HAP-1 (cell line): ENCODE measurements around the gene ZDHHC11.

Experiments
- DNase-seq, 2 experiments: peaks; one replicate each; pipeline ENCODE4 v3.0.0-alpha.2; 2016 to 2020; ENCODE audit warnings: low spot score in 2 of 2
- H3K27me3 ChIP-seq: fragments of 250-450 bp; sonication (Bioruptor Pico); 2 replicates; pipeline ENCODE4 v1.5.1; 2020; ENCODE audit warnings: low read depth, mild to moderate bottlenecking, moderate library complexity
- H3K36me3 ChIP-seq: fragments of 250-450 bp; sonication (Bioruptor Pico); replicated peaks from 2 replicates; pipeline ENCODE4 v1.5.1; 2020; ENCODE audit warnings: mild to moderate bottlenecking
- H3K4me1 ChIP-seq: fragments of 250-450 bp; sonication (Bioruptor Pico); 2 replicates; pipeline ENCODE4 v1.5.1; 2020; ENCODE audit warnings: mild to moderate bottlenecking
- H3K4me3 ChIP-seq: fragments of 250-450 bp; sonication (Bioruptor Pico); 2 replicates; pipeline ENCODE4 v1.5.1; 2020; ENCODE audit warnings: mild to moderate bottlenecking, moderate library complexity
- H3K9me3 ChIP-seq: fragments of 250-450 bp; sonication (Bioruptor Pico); 2 replicates; pipeline ENCODE4 v1.5.1; 2020; ENCODE audit warnings: mild to moderate bottlenecking, moderate library complexity
- in situ Hi-C: fragments of 300-500 bp; cut with MboI; formaldehyde crosslinking; loops from 3 replicates; pipeline ENCODE4 v1.14.3; 2020; ENCODE audit warnings: low sequenced_read_pairs, inconsistent platforms, mixed read lengths

The ZDHHC11 gene, protein sequence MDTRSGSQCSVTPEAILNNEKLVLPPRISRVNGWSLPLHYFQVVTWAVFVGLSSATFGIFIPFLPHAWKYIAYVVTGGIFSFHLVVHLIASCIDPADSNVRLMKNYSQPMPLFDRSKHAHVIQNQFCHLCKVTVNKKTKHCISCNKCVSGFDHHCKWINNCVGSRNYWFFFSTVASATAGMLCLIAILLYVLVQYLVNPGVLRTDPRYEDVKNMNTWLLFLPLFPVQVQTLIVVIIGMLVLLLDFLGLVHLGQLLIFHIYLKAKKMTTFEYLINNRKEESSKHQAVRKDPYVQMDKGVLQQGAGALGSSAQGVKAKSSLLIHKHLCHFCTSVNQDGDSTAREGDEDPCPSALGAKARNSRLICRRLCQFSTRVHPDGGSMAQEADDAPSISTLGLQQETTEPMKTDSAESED

GRCh38 chr5:850511-851006 is at the start of gene ZDHHC11:
ZDHHC11 (minus strand) TSS chr5:850986; CDS start chr5:850602, 384 bp downstream.
- H3K9me3 ChIP-seq: no peaks in the 10 kb centered on the region
- DNase-seq: peak in 1 of 2 experiments; percentile 67
- in situ Hi-C loops: no loop called here
- H3K36me3 ChIP-seq: no peaks in the 10 kb centered on the region
- H3K4me3 ChIP-seq: no peak within 1 kb of the TSS
- no peaks in the 10 kb centered on the region for H3K4me1 ChIP-seq
- H3K27me3 ChIP-seq: no peaks in the 10 kb centered on the region

- Histone ChIP-seq H3K9me3 (no peaks in the 10 kb centered on the region), H3K4me1 (peaks cover 7% of the 10 kb centered on the region), H3K4me3 (peak overlapping the region; percentile 80), H3K36me3 (peaks cover 63% of the 10 kb centered on the region), H3K27me3 (no peaks in the 10 kb centered on the region)
- in situ Hi-C loops: loop anchor here (10.0 kb wide), 1 partner anchor 219 kb away; no protein-coding TSS in a partner anchor
- no peak for DNase-seq
Measured at GRCh38 chr5:893711-894110, 42.9 kb upstream of the ZDHHC11 start.

DNA sequence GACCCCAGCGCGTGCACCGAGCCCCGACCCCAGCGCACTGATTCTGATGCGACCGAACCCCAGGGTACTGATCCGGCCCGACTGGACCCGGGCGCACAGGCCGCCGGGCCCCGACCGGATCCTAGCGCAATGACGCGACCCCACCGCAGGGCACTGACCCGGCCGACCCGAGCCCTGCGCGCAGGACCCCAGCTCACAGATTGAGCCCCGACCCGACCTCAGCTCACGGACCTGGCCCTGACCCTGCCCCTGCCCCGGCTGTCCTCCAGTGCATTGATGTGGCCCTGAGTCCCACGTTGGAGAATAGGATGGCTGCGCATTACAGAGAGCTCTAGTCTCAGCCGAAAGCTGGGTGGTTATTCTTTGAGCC is 42.3 kb upstream of the ZDHHC11 start:
- Histone ChIP-seq H3K36me3 (peaks cover 69% of the 10 kb centered on the region), H3K4me3 (peak overlapping the region; percentile 80), H3K4me1 (peaks cover 7% of the 10 kb centered on the region), H3K27me3 (no peaks in the 10 kb centered on the region), H3K9me3 (no peaks in the 10 kb centered on the region)
- in situ Hi-C loops: loop anchor here (10.0 kb wide), 1 partner anchor 218 kb away; no protein-coding TSS in a partner anchor
- DNase-seq: peak in 1 of 2 experiments; percentile 20

DNA sequence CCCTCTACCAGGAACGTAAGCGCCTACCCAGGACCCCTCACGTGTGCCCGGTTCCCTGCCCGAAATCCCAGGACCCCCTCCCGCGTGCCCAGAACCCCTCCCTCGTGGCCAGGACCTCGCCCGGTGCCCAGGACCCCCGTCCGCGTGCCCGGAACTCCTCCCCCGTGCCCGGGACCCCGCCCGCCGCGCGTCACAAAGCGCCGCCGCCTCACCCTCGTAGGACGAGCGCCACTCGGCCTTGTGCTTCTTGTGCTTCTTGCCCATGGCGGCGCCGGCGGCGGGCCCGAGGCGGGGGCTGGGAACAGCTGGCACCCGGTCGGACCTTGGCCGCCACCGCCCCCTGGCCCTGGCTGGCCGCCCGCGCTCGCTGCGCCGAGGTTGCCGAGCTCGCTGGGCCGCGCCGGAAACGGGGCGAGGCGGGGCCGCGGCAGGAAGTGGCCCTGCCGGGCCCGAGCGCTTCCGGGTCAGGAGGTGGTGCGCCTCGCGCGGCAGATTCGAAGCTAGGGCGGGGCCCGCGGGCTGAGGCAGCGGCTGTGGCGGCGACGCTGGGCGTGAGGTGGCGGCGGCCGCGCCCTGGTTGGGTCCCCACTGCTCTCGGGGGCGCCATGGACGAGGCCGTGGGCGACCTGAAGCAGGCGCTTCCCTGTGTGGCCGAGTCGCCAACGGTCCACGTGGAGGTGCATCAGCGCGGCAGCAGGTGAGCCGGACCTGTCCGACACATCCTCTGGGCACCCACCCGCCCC is 41.8 kb upstream of the ZDHHC11 start, which contains the start of the genes BRD9 and TRIP13:
BRD9 (minus strand) TSS at position 408 of the 743 bp plus-strand sequence; CDS start at position 264, 144 bp downstream.
TRIP13 (plus strand) TSS at position 491 of the 743 bp plus-strand sequence; CDS start at position 606, 115 bp downstream.
- H3K36me3 ChIP-seq: peaks cover 74% of the 10 kb centered on the region
- in situ Hi-C loops: loop anchor here (10.0 kb wide), 1 partner anchor 218 kb away; no protein-coding TSS in a partner anchor
- no peaks in the 10 kb centered on the region for H3K9me3 ChIP-seq
- peaks cover 7% of the 10 kb centered on the region for H3K4me1 ChIP-seq
- H3K4me3 ChIP-seq: peak within 1 kb of the TSS; percentile 80
- H3K27me3 ChIP-seq: no peaks in the 10 kb centered on the region
- peak; percentile 74 to 89 for DNase-seq

GRCh38 chr5:891837-892393 is 41.1 kb upstream of the ZDHHC11 start:
- in situ Hi-C loops: loop anchor here (10.0 kb wide), 1 partner anchor 217 kb away; no protein-coding TSS in a partner anchor
- no peaks in the 10 kb centered on the region for H3K9me3 ChIP-seq
- H3K4me1 ChIP-seq: peaks cover 7% of the 10 kb centered on the region
- DNase-seq: peak; percentile 4 to 25
- H3K27me3 ChIP-seq: no peaks in the 10 kb centered on the region
- H3K4me3 ChIP-seq: peak overlapping the region; percentile 80
- H3K36me3 ChIP-seq: peaks cover 81% of the 10 kb centered on the region

GRCh38 chr5:891117-891836 is 40.5 kb upstream of the ZDHHC11 start:
- Histone ChIP-seq H3K36me3 (peaks cover 81% of the 10 kb centered on the region), H3K27me3 (no peaks in the 10 kb centered on the region), H3K9me3 (no peaks in the 10 kb centered on the region), H3K4me1 (peaks cover 7% of the 10 kb centered on the region), H3K4me3 (peak overlapping the region; percentile 80)
- in situ Hi-C loops: loop anchor here (10.0 kb wide), 1 partner anchor 216 kb away; no protein-coding TSS in a partner anchor
- DNase-seq: peak; percentile 76 to 82

DNA sequence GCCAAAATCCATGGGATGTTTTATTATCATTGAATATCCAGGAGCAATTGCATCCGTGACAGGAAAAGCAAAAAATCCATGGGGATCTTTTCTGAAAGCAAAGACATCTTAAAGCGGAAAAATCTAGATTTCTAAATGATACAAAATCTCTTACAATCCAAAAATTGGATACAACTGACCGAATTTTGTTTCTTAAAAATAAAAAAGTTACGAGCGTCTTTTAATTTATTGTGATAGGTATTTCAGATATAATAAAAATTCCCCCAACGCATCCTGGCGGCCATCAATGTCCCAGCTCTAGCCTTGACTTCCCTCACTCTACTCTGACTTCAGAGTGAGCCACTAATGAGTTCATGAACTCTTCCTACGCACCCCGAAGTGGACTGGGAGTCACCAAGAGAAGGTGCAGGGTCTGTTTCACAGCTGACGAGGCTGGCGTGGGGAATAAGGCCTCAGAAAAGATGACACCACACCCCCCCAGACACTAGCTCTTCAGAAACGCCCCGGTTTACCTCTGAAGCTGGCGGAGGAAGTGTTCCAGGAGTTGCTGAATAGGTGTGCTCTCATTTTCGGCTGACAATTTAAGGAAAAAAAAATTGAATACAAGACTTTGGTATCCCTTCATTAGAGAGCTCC is 38.4 kb upstream of the ZDHHC11 start:
- H3K4me1 ChIP-seq: peaks cover 7% of the 10 kb centered on the region
- DNase-seq: no peak
- peaks cover 81% of the 10 kb centered on the region for H3K36me3 ChIP-seq
- H3K4me3 ChIP-seq: no peak overlapping the region
- H3K9me3 ChIP-seq: no peaks in the 10 kb centered on the region
- in situ Hi-C loops: no loop called here
- no peaks in the 10 kb centered on the region for H3K27me3 ChIP-seq

DNA sequence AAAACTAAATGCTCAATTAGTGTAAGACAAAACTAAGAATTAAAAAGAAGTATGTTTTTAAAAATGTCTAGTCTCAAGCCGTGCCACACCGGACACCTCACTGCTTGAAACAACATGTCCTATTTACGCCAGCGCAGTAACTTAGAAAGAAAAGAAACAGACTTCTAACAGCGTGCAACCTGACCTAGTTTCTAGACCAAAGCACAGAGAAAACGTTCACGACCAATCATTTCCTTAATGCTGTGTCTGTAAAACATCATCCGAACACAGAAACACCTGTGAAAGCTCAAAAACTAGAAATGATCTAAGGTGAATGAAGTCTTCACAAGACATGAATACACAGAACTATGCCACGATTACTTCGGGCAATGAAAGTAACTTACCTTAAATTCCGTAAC is 37.9 kb upstream of the ZDHHC11 start:
- Histone ChIP-seq H3K4me3 (no peak overlapping the region), H3K9me3 (no peaks in the 10 kb centered on the region), H3K4me1 (peaks cover 2% of the 10 kb centered on the region; the same call in 1 of the 2 replicates), H3K36me3 (peaks cover 81% of the 10 kb centered on the region), H3K27me3 (no peaks in the 10 kb centered on the region)
- DNase-seq: no peak
- in situ Hi-C loops: no loop called here

- peaks cover 83% of the 10 kb centered on the region for H3K36me3 ChIP-seq
- in situ Hi-C loops: no loop called here
Measured at GRCh38 chr5:887947-888637, 37.3 kb upstream of the ZDHHC11 start.

DNA sequence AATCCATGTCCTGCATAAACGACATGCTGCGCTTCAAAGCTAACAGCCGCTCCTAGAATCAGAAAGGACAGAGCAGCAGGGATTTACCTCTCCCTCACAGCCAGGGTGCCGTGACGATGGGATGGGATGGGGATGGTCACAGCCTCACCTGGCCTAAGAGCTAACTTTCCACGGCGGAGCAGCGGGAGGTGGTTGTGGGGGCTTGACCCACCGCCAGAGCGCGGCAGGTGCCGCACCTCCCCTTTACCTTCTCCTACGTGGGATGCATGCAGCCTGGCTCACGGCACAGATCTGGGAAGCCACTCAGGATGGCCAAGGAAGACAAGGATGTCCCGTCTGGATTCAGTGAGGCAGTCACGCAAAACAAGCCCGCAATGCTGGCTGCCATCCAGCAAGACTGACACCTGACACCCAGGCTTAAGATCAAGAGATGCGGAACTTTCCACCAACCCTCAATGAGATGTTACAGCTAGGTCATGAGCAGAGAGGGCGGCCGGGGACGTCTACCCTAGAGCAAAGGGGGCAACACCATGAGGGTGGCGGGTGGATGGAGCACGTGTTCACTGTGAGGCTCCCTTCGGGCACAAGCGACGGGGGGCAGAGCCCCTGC is 36.0 kb upstream of the ZDHHC11 start:
- Histone ChIP-seq H3K4me1 (peaks cover 2% of the 10 kb centered on the region; the same call in 1 of the 2 replicates), H3K4me3 (no peak overlapping the region), H3K36me3 (peaks cover 91% of the 10 kb centered on the region), H3K9me3 (no peaks in the 10 kb centered on the region), H3K27me3 (no peaks in the 10 kb centered on the region)
- no peak for DNase-seq
- in situ Hi-C loops: no loop called here

More at GRCh38 chr5:887947-888637, 37.3 kb upstream of the ZDHHC11 start:
- H3K27me3 ChIP-seq: no peaks in the 10 kb centered on the region
- no peaks in the 10 kb centered on the region for H3K9me3 ChIP-seq
- peaks cover 2% of the 10 kb centered on the region; the same call in 1 of the 2 replicates for H3K4me1 ChIP-seq
- H3K4me3 ChIP-seq: no peak overlapping the region
- DNase-seq: no peak

DNA sequence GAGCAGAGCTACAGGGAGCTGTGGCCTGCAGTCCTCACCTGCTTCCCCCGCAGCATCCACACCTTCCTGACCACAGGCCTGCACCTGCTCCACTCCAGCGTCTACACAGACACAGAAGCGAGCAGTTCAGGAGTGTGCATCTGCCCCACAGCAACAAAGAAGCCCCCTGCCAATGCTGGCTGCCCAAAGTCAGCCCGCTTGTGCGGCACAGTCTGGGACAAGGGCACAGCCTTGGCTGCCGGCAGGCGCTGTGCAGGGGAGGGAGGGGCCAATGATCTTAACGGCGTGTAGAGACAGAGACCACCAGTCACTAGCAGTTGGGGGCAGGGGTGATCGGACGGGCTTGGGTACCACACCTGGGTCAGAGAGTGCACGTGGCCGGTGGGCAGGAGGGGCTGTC is 35.2 kb upstream of the ZDHHC11 start:
- Histone ChIP-seq H3K9me3 (no peaks in the 10 kb centered on the region), H3K36me3 (peaks cover 96% of the 10 kb centered on the region), H3K27me3 (no peaks in the 10 kb centered on the region), H3K4me3 (no peak overlapping the region), H3K4me1 (peaks cover 2% of the 10 kb centered on the region; the same call in 1 of the 2 replicates)
- DNase-seq: no peak
- in situ Hi-C loops: no loop called here

GRCh38 chr5:885529-885928 is 34.7 kb upstream of the ZDHHC11 start:
- Histone ChIP-seq H3K9me3 (no peaks in the 10 kb centered on the region), H3K27me3 (no peaks in the 10 kb centered on the region), H3K4me3 (no peak overlapping the region), H3K4me1 (no peaks in the 10 kb centered on the region; the same call in 1 of the 2 replicates), H3K36me3 (peaks cover 96% of the 10 kb centered on the region)
- in situ Hi-C loops: no loop called here
- no peak for DNase-seq
